Karpas-422 (cell line): Measurements from ENCODE around the gene ZNF217. TPM values are rescaled to one million over a fixed set of nuclear protein-coding genes. Genes with fewer than 3 reads are reported as not detected.
"Not testable (repeated sequence)": the region's sequence is repeated elsewhere in the genome, so short reads cannot be mapped to it uniquely, and the experiment has no call there.

Experiments used
- DNase-seq: peaks from one replicate; pipeline ENCODE4 v3.0.0-alpha.2; 2015
- H2AFZ ChIP-seq: fragments of 200-600 bp; sonication (generic); 2 replicates; pipeline ENCODE4 v1.6.1; 2014; ENCODE audit warnings: antibody characterized with exemption, low read length, mixed read lengths
- H3K27ac ChIP-seq: fragments of 200-600 bp; sonication (generic); 2 replicates; pipeline ENCODE4 v1.5.1; 2014; ENCODE audit warnings: mild to moderate bottlenecking, low read length, moderate library complexity
- H3K27me3 ChIP-seq: fragments of 200-600 bp; sonication (generic); 2 replicates; pipeline ENCODE4 v1.6.1; 2014; ENCODE audit warnings: low read length, mixed read lengths
- H3K36me3 ChIP-seq: fragments of 200-600 bp; sonication (generic); 2 replicates; pipeline ENCODE4 v1.6.1; 2014; ENCODE audit warnings: low read length, mixed read lengths; ENCODE audit not compliant: insufficient read depth
- H3K4me1 ChIP-seq: fragments of 200-600 bp; sonication (generic); 2 replicates; pipeline ENCODE4 v1.6.1; 2014; ENCODE audit warnings: mild to moderate bottlenecking, low read length, mixed read lengths
- H3K4me2 ChIP-seq: fragments of 200-600 bp; sonication (generic); 2 replicates; pipeline ENCODE4 v1.6.1; 2014; ENCODE audit warnings: low read length, low read depth, mild to moderate bottlenecking; ENCODE audit not compliant: poor library complexity, severe bottlenecking
- H3K4me3 ChIP-seq: fragments of 200-600 bp; sonication (generic); 2 replicates; pipeline ENCODE4 v1.5.1; 2014; ENCODE audit warnings: mild to moderate bottlenecking, antibody characterized with exemption, low read length, mixed read lengths
- H3K79me2 ChIP-seq: fragments of 200-600 bp; sonication (generic); 2 replicates; pipeline ENCODE4 v1.6.1; 2014; ENCODE audit warnings: mild to moderate bottlenecking, low read length, mixed read lengths
- H3K9ac ChIP-seq: fragments of 200-600 bp; sonication (generic); 2 replicates; pipeline ENCODE4 v1.6.0; 2014; ENCODE audit warnings: low read length
- H3K9me2 ChIP-seq: fragments of 200-600 bp; sonication (generic), shearing (Covaris generic); replicated peaks from 2 replicates; pipeline ENCODE4 v1.6.0; 2014; ENCODE audit warnings: mild to moderate bottlenecking, low read length, moderate library complexity; ENCODE audit not compliant: insufficient read depth
- H3K9me3 ChIP-seq: fragments of 300-700, 200-600 bp; sonication (generic); 2 replicates; pipeline ENCODE4 v1.6.1; 2014; ENCODE audit warnings: low read length, mixed read lengths
- H4K20me1 ChIP-seq: fragments of 200-600 bp; sonication (generic); 2 replicates; pipeline ENCODE4 v1.6.1; 2014; ENCODE audit warnings: mild to moderate bottlenecking, antibody characterized with exemption, low read length, low read depth; ENCODE audit not compliant: insufficient read depth
- total RNA-seq: library from RNA; depleted of rRNA; stranded (reverse); fragments of >200 nt; shearing (Covaris generic); gene quantifications from 2 replicates; pipeline ENCODE4 v1.2.3, GENCODE V29; 2014; ENCODE audit warnings: low replicate concordance

Gene ZNF217
- total RNA-seq, 1 experiment from 2014 or later = 2.2 TPM

- Histone ChIP-seq H2AFZ (no peak overlapping the region), H3K4me3 (no peak overlapping the region), H3K9ac (no peak overlapping the region), H3K27ac (no peak overlapping the region), H3K79me2 (no peaks in the 10 kb centered on the region), H3K9me3 (no peaks in the 10 kb centered on the region), H3K4me1 (no peaks in the 10 kb centered on the region), H3K36me3 (no peaks in the 10 kb centered on the region), H4K20me1 (no peaks in the 10 kb centered on the region), H3K4me2 (no peak overlapping the region), H3K9me2 (no peaks in the 10 kb centered on the region), H3K27me3 (no peaks in the 10 kb centered on the region)
- no peak for DNase-seq
These were observed 41.6 kb upstream of the ZNF217 start for GRCh38 chr20:53635221-53635620.

DNA sequence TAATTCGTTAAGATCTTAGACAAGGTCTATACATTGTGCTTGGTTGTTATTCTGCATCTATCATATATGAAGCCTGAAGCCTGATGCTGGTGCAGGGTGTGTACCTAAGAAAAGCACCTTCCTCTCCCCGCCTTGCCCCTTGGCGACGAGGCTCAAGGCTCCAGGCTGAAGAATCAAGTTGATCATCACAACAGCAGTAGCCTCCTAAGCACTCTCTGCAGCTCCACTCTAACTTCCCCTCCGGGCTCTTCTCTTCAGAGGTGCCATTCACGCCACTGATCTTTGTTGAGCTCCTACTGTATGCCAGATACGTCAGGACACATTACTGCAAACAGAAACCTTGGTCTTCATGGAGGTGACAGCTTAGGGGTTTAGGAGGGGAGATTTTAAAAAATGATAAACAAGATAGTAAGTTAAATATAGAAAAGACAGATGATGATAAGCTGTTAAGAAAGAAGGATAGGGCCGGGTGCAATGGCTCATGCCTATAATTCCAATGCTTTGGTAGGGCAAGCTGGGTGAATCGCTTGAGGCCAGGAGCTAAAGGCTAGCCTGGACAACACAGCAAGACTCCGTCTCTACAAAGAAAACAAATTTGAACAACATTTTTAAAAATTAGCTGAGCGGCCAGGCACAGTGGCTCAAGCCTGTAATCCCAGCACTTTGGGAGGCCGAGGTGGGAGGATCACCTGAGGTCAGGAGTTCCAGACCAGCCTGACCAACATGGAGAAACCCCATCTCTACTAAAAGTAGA is 38.4 kb upstream of the ZNF217 start:
- Histone ChIP-seq H3K4me1 (no peaks in the 10 kb centered on the region), H2AFZ (no peak overlapping the region), H3K9me2 (no peaks in the 10 kb centered on the region), H3K27me3 (no peaks in the 10 kb centered on the region), H3K4me3 (no peak overlapping the region), H3K27ac (no peak overlapping the region), H4K20me1 (no peaks in the 10 kb centered on the region), H3K36me3 (no peaks in the 10 kb centered on the region), H3K9me3 (no peaks in the 10 kb centered on the region), H3K4me2 (no peak overlapping the region), H3K79me2 (no peaks in the 10 kb centered on the region), H3K9ac (no peak overlapping the region)
- DNase-seq = no peak

DNA sequence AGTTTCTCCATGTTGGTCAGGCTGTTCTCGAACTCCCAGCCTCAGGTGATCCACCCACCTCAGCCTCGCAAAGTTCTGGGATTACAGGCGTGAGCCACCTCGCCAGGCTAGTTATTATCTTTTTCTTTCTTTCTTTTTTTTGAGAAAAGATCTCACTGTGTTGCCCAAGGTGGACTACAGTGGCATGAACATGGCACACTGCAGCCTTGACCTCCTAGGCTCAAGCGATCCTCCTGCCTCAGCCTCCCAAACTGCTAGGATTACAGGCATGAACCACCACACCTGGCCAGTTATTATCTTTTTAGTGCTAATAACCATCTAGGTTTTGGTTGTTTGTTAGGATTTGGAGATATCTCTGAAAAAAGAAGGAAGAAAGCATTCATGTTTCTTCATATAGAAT is 35.8 kb upstream of the ZNF217 start:
- Histone ChIP-seq H3K9me3 (no peaks in the 10 kb centered on the region), H3K4me3 (no peak overlapping the region), H3K27me3 (no peaks in the 10 kb centered on the region), H3K79me2 (no peaks in the 10 kb centered on the region), H4K20me1 (no peaks in the 10 kb centered on the region), H3K4me2 (no peak overlapping the region), H3K9ac (no peak overlapping the region), H3K27ac (no peak overlapping the region), H3K9me2 (no peaks in the 10 kb centered on the region), H2AFZ (no peak overlapping the region), H3K36me3 (no peaks in the 10 kb centered on the region), H3K4me1 (no peaks in the 10 kb centered on the region)
- no peak for DNase-seq

GRCh38 chr20:53628758-53629157 is 35.1 kb upstream of the ZNF217 start:
- H4K20me1 ChIP-seq, H3K27me3 ChIP-seq, H3K9ac ChIP-seq, H3K27ac ChIP-seq, H3K4me3 ChIP-seq, H3K9me3 ChIP-seq, H3K79me2 ChIP-seq, H3K36me3 ChIP-seq, H2AFZ ChIP-seq, H3K4me1 ChIP-seq, DNase-seq, H3K9me2 ChIP-seq, H3K4me2 ChIP-seq: not testable (repeated sequence)

DNA sequence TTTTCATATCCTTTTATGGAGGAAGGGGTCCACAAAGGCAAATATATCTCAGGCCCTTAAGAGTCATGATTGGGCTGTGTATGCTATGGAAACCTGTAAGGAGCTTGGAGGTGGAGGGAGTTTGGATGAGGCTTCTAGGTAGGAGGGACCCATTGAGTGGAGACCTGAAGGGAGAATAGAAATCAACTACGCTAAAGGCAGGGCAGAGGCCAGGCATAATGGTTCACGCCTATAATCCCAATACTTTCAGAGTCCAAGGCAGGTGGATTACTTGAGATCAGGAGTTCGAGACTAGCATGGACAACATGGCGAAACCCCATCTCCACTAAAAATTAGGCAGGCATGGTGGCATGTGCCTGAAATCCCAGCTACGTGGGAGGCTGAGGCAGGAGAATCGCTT is 34.4 kb upstream of the ZNF217 start:
- Histone ChIP-seq H3K9ac (no peak overlapping the region), H3K9me2 (no peaks in the 10 kb centered on the region), H3K27me3 (no peaks in the 10 kb centered on the region), H3K36me3 (no peaks in the 10 kb centered on the region), H2AFZ (no peak overlapping the region), H3K9me3 (no peaks in the 10 kb centered on the region), H3K79me2 (no peaks in the 10 kb centered on the region), H3K4me3 (no peak overlapping the region), H3K4me2 (no peak overlapping the region), H3K4me1 (no peaks in the 10 kb centered on the region), H4K20me1 (no peaks in the 10 kb centered on the region), H3K27ac (no peak overlapping the region)
- DNase-seq = no peak

- not testable (repeated sequence) for H2AFZ ChIP-seq, H3K4me1 ChIP-seq, H3K4me2 ChIP-seq, H3K9me3 ChIP-seq, H3K36me3 ChIP-seq, H4K20me1 ChIP-seq, H3K79me2 ChIP-seq, H3K27me3 ChIP-seq, DNase-seq, H3K27ac ChIP-seq, H3K9ac ChIP-seq, H3K9me2 ChIP-seq, H3K4me3 ChIP-seq
These were observed 33.4 kb upstream of the ZNF217 start for GRCh38 chr20:53627001-53627400.

DNA sequence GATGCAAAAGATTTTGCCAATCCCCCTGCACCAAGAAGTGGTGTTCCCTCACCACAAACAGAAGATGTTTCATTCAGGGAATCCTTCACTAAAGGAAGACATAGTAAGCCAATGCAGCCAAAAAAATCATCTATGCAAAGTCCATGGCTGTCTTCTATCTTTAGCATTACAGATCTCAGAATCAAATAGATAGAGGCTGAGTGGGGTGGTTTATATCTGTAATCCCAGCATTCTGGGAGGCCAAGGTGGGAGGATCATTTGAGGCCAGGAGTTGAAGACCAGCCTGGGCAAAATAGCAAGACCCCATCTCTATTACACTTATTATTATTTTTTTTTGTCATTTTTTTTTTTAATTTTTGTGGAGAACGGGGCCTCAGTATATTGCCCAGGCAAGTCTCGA is 32.9 kb upstream of the ZNF217 start:
- H3K4me2 ChIP-seq = no peak overlapping the region
- H3K79me2 ChIP-seq = no peaks in the 10 kb centered on the region
- no peak overlapping the region for H3K9ac ChIP-seq
- no peak overlapping the region for H2AFZ ChIP-seq
- no peak overlapping the region for H3K4me3 ChIP-seq
- no peaks in the 10 kb centered on the region for H3K9me3 ChIP-seq
- H4K20me1 ChIP-seq = no peaks in the 10 kb centered on the region
- H3K36me3 ChIP-seq = no peaks in the 10 kb centered on the region
- H3K4me1 ChIP-seq = no peaks in the 10 kb centered on the region
- no peak overlapping the region for H3K27ac ChIP-seq
- DNase-seq = no peak
- H3K9me2 ChIP-seq = no peaks in the 10 kb centered on the region
- H3K27me3 ChIP-seq = no peaks in the 10 kb centered on the region

DNA sequence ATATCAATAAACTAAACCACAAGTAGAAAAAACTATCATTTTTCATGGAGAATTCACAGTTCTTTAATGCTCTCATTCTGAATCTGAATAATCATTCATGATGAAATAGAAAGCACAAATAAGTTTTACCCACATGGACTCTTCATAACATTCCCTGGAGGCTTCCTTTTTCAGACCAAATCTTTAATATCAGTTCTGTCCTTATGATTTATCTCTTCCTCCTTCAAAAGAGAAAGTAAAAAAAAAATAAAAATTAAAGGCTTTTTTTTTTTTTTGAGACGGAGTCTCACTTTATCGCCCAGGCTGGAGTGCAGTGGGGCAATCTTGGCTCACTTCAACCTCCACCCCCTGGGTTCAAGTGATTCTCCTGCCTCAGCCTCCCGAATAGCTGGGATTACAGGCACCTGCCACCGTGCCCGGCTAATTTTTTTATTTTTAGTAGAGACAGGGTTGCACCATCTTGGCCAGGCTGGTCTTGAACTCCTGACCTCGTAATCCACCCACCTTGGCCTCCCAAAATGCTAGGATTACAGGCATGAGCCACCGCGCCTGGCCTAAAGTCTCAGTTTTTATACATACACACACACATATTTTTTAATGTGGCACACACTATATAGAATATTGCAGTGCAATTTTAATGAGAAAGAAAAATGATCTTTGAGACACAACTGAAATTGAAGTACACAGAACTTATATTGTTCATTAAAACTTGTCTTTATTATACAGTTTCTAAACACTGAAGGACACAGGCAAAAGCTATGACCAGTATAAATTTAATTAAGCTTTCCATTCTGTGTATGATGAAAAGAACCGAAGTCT is 31.9 kb upstream of the ZNF217 start:
- Histone ChIP-seq H3K9me3 (no peaks in the 10 kb centered on the region), H3K27ac (no peak overlapping the region), H3K27me3 (no peaks in the 10 kb centered on the region), H2AFZ (no peak overlapping the region), H4K20me1 (no peaks in the 10 kb centered on the region), H3K9ac (no peak overlapping the region), H3K36me3 (no peaks in the 10 kb centered on the region), H3K4me3 (no peak overlapping the region), H3K9me2 (no peaks in the 10 kb centered on the region), H3K4me1 (no peaks in the 10 kb centered on the region), H3K79me2 (no peaks in the 10 kb centered on the region), H3K4me2 (no peak overlapping the region)
- no peak for DNase-seq
